Fibroblast of villous mesenchyme (primary cell): ENCODE results near the gene PHF21B. TPM values are rescaled to one million over a fixed set of nuclear protein-coding genes. Genes with fewer than 3 reads are reported as not detected.

Experiments used
- DNase-seq: peaks from one replicate; pipeline ENCODE4 v3.0.0-alpha.2; 2010; ENCODE audit warnings: low read depth
- H3K4me3 ChIP-seq: 2 replicates; pipeline ENCODE4 v1.5.1; 2011; ENCODE audit warnings: low read depth, mild to moderate bottlenecking, low read length
- CTCF ChIP-seq: IDR thresholded peaks from 2 replicates; pipeline ENCODE4 v1.5.1; 2012; ENCODE audit warnings: low read depth, mild to moderate bottlenecking, low read length; ENCODE audit not compliant: insufficient read depth
- total RNA-seq: library from RNA; depleted of rRNA; stranded (reverse); fragments of >200 nt; gene quantifications from 2 replicates; pipeline ENCODE4 v1.2.3, GENCODE V29; 2012

The PHF21B gene
- total RNA-seq, 1 donor, result not detected

- peak; percentile 8 for DNase-seq
- TF ChIP-seq CTCF, result no peak
- H3K4me3 ChIP-seq, result no peak overlapping the region
Measured at GRCh38 chr22:44848296-44848741, 161.5 kb downstream of the PHF21B start.

- DNase-seq, result no peak
- TF ChIP-seq CTCF, result no peak
- H3K4me3 ChIP-seq, result no peak overlapping the region
Measured at GRCh38 chr22:44847892-44848291, 161.9 kb downstream of the PHF21B start.

- TF ChIP-seq CTCF, result no peak
- H3K4me3 ChIP-seq, result no peak overlapping the region
- DNase-seq, result no peak
Measured at GRCh38 chr22:44847380-44847779, 162.4 kb downstream of the PHF21B start.

GRCh38 chr22:44846726-44847275, 163.0 kb downstream of the PHF21B start:
- no peak for TF ChIP-seq CTCF
- no peak for DNase-seq
- H3K4me3 ChIP-seq, result no peak overlapping the region

- DNase-seq, result no peak
- no peak for TF ChIP-seq CTCF
- H3K4me3 ChIP-seq, result no peak overlapping the region
Measured at GRCh38 chr22:44845796-44846720, 163.7 kb downstream of the PHF21B start.

GRCh38 chr22:44845191-44845590, 164.6 kb downstream of the PHF21B start:
- no peak overlapping the region for H3K4me3 ChIP-seq
- no peak for DNase-seq
- TF ChIP-seq CTCF, result no peak

GRCh38 chr22:44842417-44842816, 167.4 kb downstream of the PHF21B start:
- no peak for TF ChIP-seq CTCF
- no peak for DNase-seq
- H3K4me3 ChIP-seq, result no peak overlapping the region
